ENCODE data around the gene EIF3J.
"Not testable (repeated sequence)": the region's sequence is repeated elsewhere in the genome, so short reads cannot be mapped to it uniquely, and the experiment has no call there.

The EIF3J gene

GRCh38 chr15:44544745-44545144 is 7.8 kb downstream of the EIF3J start:
- DNase-seq: not testable (repeated sequence)

DNA sequence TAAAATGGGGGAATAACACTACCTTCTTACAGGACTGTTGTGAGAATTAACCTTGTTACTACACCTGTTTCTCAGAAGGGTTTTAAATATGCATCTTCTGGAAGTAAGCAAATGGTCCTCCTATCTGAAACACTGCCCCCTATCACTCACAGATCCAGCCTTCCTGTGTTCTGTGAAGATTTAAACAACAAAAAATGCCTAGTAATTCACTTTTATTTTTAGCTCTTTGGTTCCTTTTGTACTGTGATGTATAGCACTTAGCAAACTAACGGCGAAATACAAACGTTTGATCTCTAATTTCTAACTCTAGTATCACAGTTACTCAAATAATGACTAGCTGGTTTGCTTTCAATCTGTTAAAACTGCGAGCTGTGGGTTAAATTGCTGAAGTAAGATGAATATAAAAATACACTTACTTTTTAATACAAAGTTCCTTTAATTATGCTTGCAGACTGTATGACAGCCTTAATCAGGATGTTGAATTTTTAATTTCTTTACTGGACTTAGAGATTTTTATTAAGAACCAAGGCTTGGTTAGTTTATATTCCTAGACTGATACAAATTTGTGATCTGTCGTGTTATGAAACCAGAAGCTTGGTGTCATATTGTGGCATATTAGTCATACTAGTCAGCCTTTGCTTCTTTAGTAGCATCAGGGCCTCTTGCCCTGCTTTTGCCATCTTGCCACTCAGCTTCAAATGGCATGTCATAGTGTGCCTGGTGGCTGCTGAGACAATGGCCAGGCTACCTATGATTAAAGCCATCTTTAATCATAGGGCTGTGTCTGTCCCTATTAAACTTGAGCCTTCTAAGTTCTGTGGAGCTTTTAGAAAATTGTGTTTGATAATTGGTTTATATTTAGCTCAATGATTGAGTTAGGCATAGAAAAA is 9.2 kb downstream of the EIF3J start:
- DNase-seq: no peak

GRCh38 chr15:44549152-44549551 is 12.2 kb downstream of the EIF3J start:
- DNase-seq: not testable (repeated sequence)

DNA sequence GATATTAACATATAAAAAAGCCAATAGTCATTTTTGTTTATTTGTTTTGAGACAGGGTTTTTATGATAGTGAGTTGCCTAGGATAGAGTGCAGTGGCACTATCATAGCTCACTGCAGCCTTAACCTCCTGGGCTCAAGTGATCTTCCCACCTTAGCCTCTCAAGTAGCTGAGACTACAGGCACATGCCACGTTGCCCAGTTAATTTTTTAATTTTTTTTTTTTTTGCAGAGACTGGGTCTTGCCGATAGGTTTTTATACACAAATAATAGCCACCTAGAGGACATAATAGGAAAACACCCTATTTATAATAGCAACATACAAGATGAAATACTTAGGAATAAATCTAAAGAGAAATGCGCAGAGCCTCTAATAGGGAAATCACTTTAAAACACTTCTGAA is 13.3 kb downstream of the EIF3J start:
- DNase-seq: no peak

DNA sequence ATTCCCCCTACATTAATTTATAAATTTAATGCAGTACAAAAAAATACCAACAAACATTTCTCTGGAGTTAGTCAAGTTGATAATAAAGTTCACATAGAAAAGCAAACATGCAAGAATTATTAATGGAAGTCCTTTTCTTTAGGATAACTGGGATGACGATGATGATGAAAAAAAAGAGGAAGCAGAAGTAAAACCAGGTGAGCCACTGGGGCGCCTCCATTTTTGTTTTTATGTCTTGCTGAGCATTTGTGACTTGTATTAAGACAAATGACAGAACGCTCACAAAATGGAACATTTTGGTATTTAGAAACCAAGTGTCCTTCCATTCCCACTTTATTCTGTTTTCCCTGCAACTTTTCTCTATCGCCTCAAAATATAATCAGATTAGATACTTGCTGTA is 13.8 kb downstream of the EIF3J start:
- DNase-seq: no peak

- no peak for DNase-seq
These were observed 18.2 kb downstream of the EIF3J start for GRCh38 chr15:44554934-44555723.

GRCh38 chr15:44560926-44561325 is 24.0 kb downstream of the EIF3J start:
- DNase-seq: not testable (repeated sequence)

GRCh38 chr15:44565387-44566154 is 28.6 kb downstream of the EIF3J start:
- no peak for DNase-seq

DNA sequence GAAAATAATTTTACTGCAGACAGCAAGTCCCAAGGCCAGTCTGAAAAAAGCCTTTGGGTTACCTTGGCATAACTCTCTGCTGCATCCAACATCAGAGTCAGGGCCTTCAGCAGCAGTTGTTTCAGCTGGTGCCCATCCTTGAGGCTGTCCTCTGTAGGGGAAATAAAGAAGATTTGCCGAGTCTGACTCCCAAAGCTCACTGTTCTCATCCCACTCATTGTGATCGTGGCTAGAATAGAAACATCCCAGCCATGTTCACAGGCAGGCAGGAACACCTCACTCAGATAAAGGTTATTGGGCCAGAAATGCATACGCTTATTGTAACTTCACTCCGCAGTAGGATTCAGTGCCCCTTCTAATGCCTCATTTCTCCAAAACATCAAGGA is 29.2 kb downstream of the EIF3J start:
- DNase-seq: no peak

DNA sequence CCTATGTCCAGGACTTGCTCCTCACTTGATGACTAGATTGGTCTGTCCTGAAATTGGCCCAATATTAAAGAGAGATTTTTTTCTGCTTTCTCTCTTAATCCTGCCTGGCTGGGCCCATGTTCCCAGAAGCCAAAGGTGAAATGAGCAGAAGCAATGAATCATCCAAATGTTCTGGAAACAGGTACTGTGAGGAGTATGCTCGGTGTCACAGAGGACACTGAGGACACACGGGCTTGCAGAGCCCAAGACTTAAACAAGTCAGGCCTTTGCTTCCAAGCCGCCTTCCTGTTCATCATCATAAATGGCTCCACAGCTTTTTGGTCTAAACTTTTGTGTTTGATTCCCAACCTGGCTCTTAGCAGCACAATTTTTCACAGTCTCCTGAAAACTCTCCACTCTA is 31.4 kb downstream of the EIF3J start:
- no peak for DNase-seq

GRCh38 chr15:44569316-44569715 is 32.4 kb downstream of the EIF3J start:
- no peak for DNase-seq

DNA sequence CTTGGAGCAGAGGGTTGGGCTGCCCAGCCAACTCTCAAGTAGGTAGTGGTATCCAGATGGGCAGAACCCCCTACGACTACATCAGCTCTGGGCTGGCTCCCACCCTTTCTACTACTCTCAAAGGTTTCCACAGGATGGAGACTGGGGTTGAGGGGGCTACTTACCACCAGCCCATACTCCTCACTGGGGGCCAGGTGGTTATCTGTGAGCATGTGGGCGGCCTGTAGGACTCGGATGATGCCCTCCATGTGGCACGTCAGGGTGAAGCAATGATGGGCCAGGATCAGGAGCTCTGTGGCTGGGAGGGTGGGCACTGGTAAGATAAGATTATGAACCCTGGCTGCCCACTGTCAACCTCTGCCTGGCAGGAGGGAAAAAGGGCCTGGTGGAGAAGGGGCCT is 33.4 kb downstream of the EIF3J start:
- no peak for DNase-seq

- DNase-seq: no peak
These were observed 36.4 kb downstream of the EIF3J start for GRCh38 chr15:44573386-44573785.

DNA sequence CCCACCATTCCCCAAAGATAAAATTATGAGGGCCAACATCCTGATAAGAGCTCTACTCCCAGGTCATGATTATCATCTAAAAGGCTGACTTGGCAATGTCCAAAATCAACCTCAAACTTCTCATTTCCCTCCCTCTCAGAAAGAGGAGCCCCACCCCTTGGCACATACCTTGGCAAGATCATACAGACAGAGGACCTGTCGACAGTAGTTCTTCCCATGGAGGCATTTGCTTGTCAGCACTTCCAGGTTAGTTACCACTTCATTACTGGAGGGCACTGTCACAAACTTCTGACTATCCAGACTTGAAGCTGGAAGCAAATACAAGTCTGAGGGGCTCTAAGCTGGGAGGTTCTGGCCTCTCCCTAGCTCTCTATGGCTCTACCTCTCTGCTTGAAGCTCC is 37.8 kb downstream of the EIF3J start:
- no peak for DNase-seq

- DNase-seq: no peak
These were observed 43.2 kb downstream of the EIF3J start for GRCh38 chr15:44580105-44580504.

GRCh38 chr15:44584162-44584749 is 47.3 kb downstream of the EIF3J start:
- no peak for DNase-seq

DNA sequence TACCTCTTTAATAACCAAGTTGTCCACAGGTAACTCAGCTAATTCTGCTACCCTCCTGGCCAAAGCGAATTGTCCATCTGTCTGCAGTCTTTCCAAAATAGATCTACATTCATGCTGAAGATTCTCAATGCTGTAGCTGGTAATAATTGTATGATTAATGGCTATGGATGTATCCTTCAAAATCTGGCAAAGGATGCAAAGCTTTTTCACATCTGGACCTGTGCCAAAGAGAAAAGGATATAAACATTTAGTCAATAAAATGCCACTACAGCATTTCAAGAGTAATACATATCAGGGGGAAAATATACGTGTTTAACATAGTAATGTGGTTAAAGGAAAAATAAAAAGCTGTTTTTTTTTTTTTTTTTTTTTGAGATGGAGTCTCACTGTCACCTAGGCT is 48.7 kb downstream of the EIF3J start:
- no peak for DNase-seq

DNA sequence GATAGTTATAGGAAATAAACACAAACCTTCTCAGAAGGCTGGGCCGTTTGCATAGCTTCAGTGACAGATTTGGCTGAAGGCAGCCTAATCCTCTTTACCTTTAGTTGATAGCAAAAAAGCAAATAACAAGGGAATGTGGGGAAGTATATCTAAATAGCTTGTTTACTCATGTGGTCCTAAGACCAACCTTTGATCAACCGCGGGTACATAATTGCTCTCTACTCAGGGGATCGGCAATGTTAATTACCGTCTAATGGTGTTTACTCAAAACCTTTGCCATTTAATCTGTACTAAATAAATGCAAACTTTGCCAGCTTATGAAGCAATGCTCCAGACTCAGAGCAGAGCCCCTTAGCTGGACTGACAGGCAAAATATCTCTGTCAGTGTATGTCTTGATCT is 51.6 kb downstream of the EIF3J start:
- no peak for DNase-seq

- no peak for DNase-seq
These were observed 54.4 kb downstream of the EIF3J start for GRCh38 chr15:44591326-44591725.

GRCh38 chr15:44593042-44593736 is 56.2 kb downstream of the EIF3J start:
- DNase-seq: no peak

DNA sequence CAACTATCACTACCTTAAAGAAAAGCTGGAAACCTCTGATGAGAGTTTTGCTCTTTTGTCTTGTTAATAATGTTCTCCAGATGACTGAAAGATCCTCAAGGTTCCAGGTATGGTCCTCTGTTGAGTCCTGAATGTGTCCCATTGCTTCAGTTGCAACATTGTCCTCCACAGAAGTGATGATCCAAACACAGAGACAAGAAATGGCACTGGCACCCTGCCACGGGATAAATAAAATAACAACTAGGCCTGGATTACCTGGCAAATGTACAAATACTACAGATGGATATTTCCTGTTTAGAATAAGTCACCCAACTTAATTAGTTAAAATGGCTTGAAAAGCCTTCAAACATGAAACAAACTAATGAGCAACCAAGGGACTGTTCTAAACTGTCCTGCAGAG is 58.3 kb downstream of the EIF3J start:
- no peak for DNase-seq

All from DMS79 (cell line).